GM21717 (cell line): ENCODE measurements around the gene KLHL15.
A peak's percentile ranks its signal among the peaks of the same experiment; 100 is the strongest.
"Not testable (repeated sequence)": the region's sequence is repeated elsewhere in the genome, so short reads cannot be mapped to it uniquely, and the experiment has no call there.

Source experiments
- ATAC-seq: cut with Tn5 transposase; IDR thresholded peaks from one replicate; pipeline ENCODE4 v1.9.1; 2021; ENCODE audit warnings: mild to moderate bottlenecking, moderate library complexity; ENCODE audit not compliant: unreplicated experiment

Gene KLHL15

GRCh38 chrX:24018809-24019208 lies 8.2 kb downstream of the KLHL15 start:
- ATAC-seq: no peak

DNA sequence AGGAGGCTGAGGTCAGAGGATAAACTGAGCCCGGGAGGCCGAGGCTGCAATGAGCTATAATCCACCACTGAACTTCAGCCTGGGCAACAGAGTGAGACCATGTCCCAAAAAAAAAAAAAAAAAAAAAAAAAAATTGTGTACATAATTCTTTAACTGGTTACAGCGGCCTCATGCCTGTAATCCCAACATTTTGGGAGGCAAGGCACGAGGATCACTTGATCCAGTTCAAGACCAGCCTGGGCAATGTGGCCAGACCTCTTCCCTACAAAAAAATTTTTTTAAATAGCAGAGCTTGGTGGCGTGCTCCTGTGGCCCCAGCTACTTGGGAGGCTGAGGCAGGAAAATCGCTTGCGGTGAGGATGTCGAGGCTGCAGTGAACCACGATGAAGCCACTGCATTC lies 9.3 kb downstream of the KLHL15 start:
- no peak for ATAC-seq

DNA sequence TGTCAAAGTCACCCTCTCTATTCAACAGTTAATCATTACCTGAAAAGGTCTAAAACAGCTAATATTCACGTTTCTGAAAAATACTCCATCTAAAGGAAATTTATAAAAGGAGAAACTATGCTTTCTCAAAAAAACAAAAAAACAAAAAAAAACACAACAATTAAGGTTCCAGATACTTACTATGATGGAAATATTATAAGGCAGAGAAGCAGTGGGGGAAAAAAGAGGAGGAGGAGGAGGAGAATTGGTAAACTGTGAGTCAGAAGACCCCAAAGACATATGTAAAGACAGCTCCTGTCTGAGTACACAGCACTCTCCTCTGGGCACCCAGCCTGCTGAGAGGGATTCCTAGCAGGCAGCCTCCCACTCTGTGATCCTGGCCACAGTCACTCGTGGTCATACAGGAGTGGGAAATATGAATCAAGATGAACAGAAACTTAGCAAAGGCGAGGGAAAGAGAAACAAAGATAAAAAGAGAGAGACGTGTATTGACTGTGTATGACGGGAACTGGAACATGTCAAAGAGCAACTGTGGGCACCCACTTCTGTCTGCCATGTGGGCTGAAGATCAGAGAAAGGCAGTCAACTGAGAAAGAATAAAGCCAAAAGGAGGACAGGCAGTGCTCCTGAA lies 12.5 kb downstream of the KLHL15 start:
- peak; percentile 82 for ATAC-seq

- no peak for ATAC-seq
Observed at GRCh38 chrX:24012266-24012665, 14.7 kb downstream of the KLHL15 start.

DNA sequence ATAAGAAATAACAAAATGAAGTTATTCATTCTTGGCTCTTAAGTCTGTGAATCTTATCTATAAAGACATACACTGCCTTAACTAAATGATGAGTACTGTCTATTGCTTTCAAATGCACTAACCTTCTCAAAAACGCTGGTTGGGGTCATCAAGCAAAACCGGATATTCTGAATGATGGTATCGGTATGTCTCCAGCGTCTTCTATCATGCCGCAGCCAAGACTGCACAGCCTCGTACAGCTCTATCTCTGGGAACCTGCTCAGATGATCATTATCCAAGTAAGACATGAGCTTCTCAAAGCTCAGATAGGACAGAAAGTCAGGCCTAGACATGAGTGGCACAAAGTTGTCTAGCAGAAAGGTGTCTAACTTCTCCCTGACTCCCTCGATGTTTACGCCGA lies 21.1 kb downstream of the KLHL15 start:
- ATAC-seq: no peak

DNA sequence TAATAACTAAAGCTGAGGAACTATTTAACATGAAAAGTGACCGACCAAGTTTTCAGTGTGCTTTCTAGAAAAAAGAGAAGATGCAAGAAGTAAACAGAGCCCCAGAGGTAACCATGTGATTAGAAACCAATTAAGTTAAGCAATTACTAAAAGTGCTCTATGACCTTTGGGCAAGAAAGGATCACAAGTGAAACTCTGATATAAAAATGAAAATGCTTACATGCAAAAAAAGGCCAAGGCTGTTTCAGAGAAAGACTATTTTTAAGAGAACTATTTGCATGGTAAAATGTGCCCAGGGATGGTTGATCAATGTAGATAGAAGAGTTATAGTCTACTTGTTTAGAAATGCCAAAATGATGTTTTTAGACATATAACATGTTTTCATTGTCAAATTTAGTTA lies 22.0 kb downstream of the KLHL15 start:
- peak; percentile 52 for ATAC-seq

GRCh38 chrX:24002792-24003191 lies 24.2 kb downstream of the KLHL15 start:
- ATAC-seq: no peak

DNA sequence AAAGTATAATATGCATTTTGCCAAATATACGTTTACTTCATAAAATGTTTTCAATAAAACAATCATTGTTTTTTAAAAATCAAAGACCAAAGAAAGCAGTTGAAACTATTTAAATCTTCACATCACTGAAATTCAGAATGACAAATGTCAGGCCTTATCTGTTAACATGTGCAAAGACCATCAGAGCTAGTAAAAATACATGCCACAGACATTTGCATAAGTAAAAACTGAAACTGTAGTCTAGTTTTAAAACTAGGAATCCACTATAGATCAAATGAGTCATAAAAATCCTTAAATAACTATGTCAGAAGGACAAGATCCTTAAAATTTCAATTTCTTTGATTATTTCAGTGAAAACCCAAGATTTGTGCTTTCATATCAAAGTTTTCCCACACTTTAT lies 24.8 kb downstream of the KLHL15 start:
- no peak for ATAC-seq

- no peak for ATAC-seq
Observed at GRCh38 chrX:23999671-24000070, 27.3 kb downstream of the KLHL15 start.

- ATAC-seq: no peak
Observed at GRCh38 chrX:23993012-23993633, 33.9 kb downstream of the KLHL15 start.

DNA sequence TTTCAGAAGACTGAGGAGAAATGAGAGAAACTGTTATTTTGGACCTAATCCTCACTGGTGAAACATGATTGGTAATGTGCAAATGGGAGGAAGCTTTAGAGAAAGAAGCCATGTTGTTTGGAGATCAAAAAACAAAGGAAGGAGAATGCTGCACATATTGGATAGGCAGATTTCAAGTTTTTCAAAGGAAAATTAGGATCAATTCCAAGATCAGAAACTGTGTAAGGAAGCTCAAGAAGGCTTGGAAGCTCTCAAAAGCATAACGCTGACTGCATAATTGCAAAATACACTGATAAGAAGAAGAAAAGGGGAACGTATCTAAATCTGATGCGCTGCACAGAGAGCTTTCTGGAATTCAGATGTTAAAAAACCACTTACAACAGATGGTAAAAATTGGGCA lies 34.6 kb downstream of the KLHL15 start:
- ATAC-seq: no peak

- no peak for ATAC-seq
Observed at GRCh38 chrX:23990455-23990854, 36.5 kb downstream of the KLHL15 start.

- no peak for ATAC-seq
Observed at GRCh38 chrX:23989689-23990088, 37.3 kb downstream of the KLHL15 start.

- ATAC-seq: no peak
Observed at GRCh38 chrX:23982891-23983290, 44.1 kb downstream of the KLHL15 start.

DNA sequence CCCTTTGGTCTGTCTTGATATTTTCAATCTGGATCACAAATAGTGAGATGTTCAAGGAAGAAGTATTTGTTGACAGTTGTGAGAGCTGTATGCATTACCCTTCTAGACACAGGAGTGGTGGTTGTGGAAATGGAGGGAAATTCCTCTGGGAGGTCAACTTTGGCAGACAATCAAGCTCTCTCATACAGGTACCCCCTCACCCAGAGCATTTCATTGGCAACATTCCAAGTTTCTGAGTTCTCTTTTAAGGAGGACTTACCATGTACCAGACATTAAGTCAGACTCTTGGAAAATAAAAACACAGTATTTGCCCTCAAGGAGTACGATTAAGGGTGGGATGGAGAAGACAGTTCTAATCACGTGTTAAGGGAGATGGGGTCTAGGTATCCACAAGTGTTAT lies 45.3 kb downstream of the KLHL15 start:
- ATAC-seq: no peak

GRCh38 chrX:23981222-23981621 lies 45.8 kb downstream of the KLHL15 start:
- no peak for ATAC-seq

- no peak for ATAC-seq
Observed at GRCh38 chrX:23980011-23980441, 47.0 kb downstream of the KLHL15 start.

- ATAC-seq: no peak
Observed at GRCh38 chrX:23978491-23978890, 48.5 kb downstream of the KLHL15 start.

DNA sequence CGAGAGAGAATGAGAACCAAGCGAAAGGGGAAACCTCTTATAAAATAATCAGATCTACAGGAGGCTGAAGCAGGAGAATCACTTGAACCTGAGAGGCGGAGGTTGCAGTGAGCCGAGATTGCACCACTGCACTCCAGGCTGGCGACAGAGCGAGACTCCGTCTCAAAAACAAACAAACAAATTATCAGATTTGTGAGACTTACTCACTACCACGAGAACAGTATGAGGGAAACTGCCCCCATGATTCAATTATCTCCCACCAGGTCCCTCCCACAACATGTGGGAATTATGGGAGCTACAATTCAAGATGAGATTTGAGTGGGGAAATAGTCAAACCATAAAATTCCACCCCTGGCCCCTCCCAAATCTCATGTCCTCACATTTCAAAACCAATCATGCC lies 61.4 kb downstream of the KLHL15 start:
- ATAC-seq: not testable (repeated sequence)

GRCh38 chrX:23964191-23964590 lies 62.8 kb downstream of the KLHL15 start:
- no peak for ATAC-seq

- ATAC-seq: no peak
Observed at GRCh38 chrX:23959781-23960180, 67.2 kb downstream of the KLHL15 start.

GRCh38 chrX:23954396-23954795 lies 72.6 kb downstream of the KLHL15 start:
- ATAC-seq: no peak

GRCh38 chrX:23953908-23954269 lies 73.1 kb downstream of the KLHL15 start:
- no peak for ATAC-seq
